Liver (tissue), 3 donors: ENCODE measurements around the gene PLCD1.

Experiments used
- ATF3 ChIP-seq: IDR thresholded peaks from 2 replicates; pipeline ENCODE4 v1.6.1; 2016; ENCODE audit warnings: antibody characterized with exemption
- EGR1 ChIP-seq, 2 donors: IDR thresholded peaks; 2 replicates each; pipeline ENCODE4 v1.6.1; 2016 to 2018; ENCODE audit warnings: antibody characterized with exemption in 2 of 2, low read depth in 2 of 2
- HNF4G ChIP-seq: IDR thresholded peaks from 2 replicates; pipeline ENCODE4 v1.6.1; 2016; ENCODE audit warnings: antibody characterized with exemption
- JUND ChIP-seq, 2 donors: IDR thresholded peaks; 2 replicates each; pipeline ENCODE4 v1.6.1; 2016; ENCODE audit warnings: antibody characterized with exemption in 2 of 2
- MAX ChIP-seq: IDR thresholded peaks from 2 replicates; pipeline ENCODE4 v1.6.1; 2016; ENCODE audit warnings: antibody characterized with exemption
- RAD21 ChIP-seq, 2 donors: IDR thresholded peaks; 2 replicates each; pipeline ENCODE4 v1.6.1; 2016; ENCODE audit warnings: antibody characterized with exemption in 2 of 2, mild to moderate bottlenecking in 2 of 2
- REST ChIP-seq: IDR thresholded peaks from 2 replicates; pipeline ENCODE4 v1.6.1; 2016; ENCODE audit warnings: antibody characterized with exemption, mild to moderate bottlenecking
- RXRA ChIP-seq, 2 donors: IDR thresholded peaks; 2 replicates each; pipeline ENCODE4 v1.6.1; 2017 to 2018; ENCODE audit warnings: antibody characterized with exemption in 2 of 2, mild to moderate bottlenecking in 1 of 2
- SP1 ChIP-seq: IDR thresholded peaks from 2 replicates; pipeline ENCODE4 v1.6.1; 2018; ENCODE audit warnings: antibody characterized with exemption, mild to moderate bottlenecking
- TAF1 ChIP-seq: conservative IDR thresholded peaks from 2 replicates; pipeline ENCODE4 v1.6.1; 2016; ENCODE audit warnings: antibody characterized with exemption, mild to moderate bottlenecking
- YY1 ChIP-seq: IDR thresholded peaks from 2 replicates; pipeline ENCODE4 v1.6.1; 2016; ENCODE audit warnings: antibody characterized with exemption, mild to moderate bottlenecking
- TF ChIP-seq, protein P1 (sequence below): fragments of 150-350 bp; IDR thresholded peaks from 2 replicates; pipeline ENCODE4 v1.5.1; 2017; ENCODE audit warnings: improper control_type of control experiment, low read depth, low read length; ENCODE audit not compliant: missing input control
- donor health status: healthy.
- donor health status: healthy.

GRCh38 chr3:37988931-37989525, 40.4 kb downstream of the PLCD1 start:
- TF ChIP-seq, protein P1, sequence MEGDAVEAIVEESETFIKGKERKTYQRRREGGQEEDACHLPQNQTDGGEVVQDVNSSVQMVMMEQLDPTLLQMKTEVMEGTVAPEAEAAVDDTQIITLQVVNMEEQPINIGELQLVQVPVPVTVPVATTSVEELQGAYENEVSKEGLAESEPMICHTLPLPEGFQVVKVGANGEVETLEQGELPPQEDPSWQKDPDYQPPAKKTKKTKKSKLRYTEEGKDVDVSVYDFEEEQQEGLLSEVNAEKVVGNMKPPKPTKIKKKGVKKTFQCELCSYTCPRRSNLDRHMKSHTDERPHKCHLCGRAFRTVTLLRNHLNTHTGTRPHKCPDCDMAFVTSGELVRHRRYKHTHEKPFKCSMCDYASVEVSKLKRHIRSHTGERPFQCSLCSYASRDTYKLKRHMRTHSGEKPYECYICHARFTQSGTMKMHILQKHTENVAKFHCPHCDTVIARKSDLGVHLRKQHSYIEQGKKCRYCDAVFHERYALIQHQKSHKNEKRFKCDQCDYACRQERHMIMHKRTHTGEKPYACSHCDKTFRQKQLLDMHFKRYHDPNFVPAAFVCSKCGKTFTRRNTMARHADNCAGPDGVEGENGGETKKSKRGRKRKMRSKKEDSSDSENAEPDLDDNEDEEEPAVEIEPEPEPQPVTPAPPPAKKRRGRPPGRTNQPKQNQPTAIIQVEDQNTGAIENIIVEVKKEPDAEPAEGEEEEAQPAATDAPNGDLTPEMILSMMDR = no peak
- TF ChIP-seq SP1 (no peak), JUND (IDR thresholded peaks at IDR 0.05) (no peak), TAF1 (no peak), RAD21 (IDR thresholded peaks at IDR 0.05) (no peak), REST (no peak), MAX (no peak), YY1 (no peak), HNF4G (no peak), ATF3 (no peak), EGR1 (IDR thresholded peaks at IDR 0.05; ENCODE audit: low read depth in 2 of 2) (no peak), RXRA (IDR thresholded peaks at IDR 0.05) (no peak)
